Fibroblast of lung (primary cell): ENCODE data around the gene CALML6. TPM values are rescaled to one million over a fixed set of nuclear protein-coding genes. Genes with fewer than 3 reads are reported as not detected.
A peak's percentile ranks its signal among the peaks of the same experiment; 100 is the strongest.

Source experiments
- DNase-seq, 2 donors: peaks; one replicate each; pipeline versions ENCODE4 v3.0.0 to v3.0.0-alpha.2; 2010; ENCODE audit warnings: low read depth in 2 of 2
- H2AFZ ChIP-seq: 2 replicates; pipeline ENCODE4 v1.5.1; 2012; ENCODE audit warnings: low read length, control low read depth, inconsistent platforms
- H3K27ac ChIP-seq: 2 replicates; pipeline ENCODE4 v1.5.1; 2011; ENCODE audit warnings: low read length, control low read depth; ENCODE audit not compliant: insufficient read depth
- H3K27me3 ChIP-seq: 2 replicates; pipeline ENCODE4 v1.5.1; 2011; ENCODE audit warnings: mild to moderate bottlenecking, low read length; ENCODE audit not compliant: control insufficient read depth, insufficient read depth
- H3K36me3 ChIP-seq: 2 replicates; pipeline ENCODE4 v1.5.1; 2011; ENCODE audit warnings: low read length; ENCODE audit not compliant: control insufficient read depth, insufficient read depth
- H3K4me1 ChIP-seq: 2 replicates; pipeline ENCODE4 v1.5.1; 2011; ENCODE audit warnings: low read length; ENCODE audit not compliant: control insufficient read depth, insufficient read depth; ENCODE audit errors: extremely low read depth
- H3K4me2 ChIP-seq: 2 replicates; pipeline ENCODE4 v1.5.1; 2011; ENCODE audit warnings: low read length, control low read depth; ENCODE audit not compliant: insufficient read depth; ENCODE audit errors: extremely low read depth
- H3K4me3 ChIP-seq, 4 experiments: fragments of 200-600 bp in 1 of 4; sonication (generic) in 1 of 4; replicated peaks in 1 of 4; 2 replicates each; pipeline ENCODE4 v1.5.1; 2011 to 2016; ENCODE audit warnings: low read length in 4 of 4, low read depth in 3 of 4, mild to moderate bottlenecking in 3 of 4, control low read depth in 2 of 4, inconsistent platforms in 1 of 4, mixed read lengths in 1 of 4; ENCODE audit not compliant: insufficient read depth in 1 of 4; ENCODE audit errors: control extremely low read depth in 1 of 4
- H3K79me2 ChIP-seq: 2 replicates; pipeline ENCODE4 v1.5.1; 2012; ENCODE audit warnings: mild to moderate bottlenecking, low read length, inconsistent platforms; ENCODE audit not compliant: control insufficient read depth, insufficient read depth
- H3K9ac ChIP-seq: 2 replicates; pipeline ENCODE4 v1.5.1; 2011; ENCODE audit warnings: mild to moderate bottlenecking, low read length, control low read depth; ENCODE audit not compliant: insufficient read depth
- H3K9me3 ChIP-seq: 2 replicates; pipeline ENCODE4 v1.5.1; 2012; ENCODE audit warnings: low read depth, low read length; ENCODE audit not compliant: control insufficient read depth, insufficient read depth
- H4K20me1 ChIP-seq: 2 replicates; pipeline ENCODE4 v1.5.1; 2011; ENCODE audit warnings: low read length; ENCODE audit not compliant: control insufficient read depth, insufficient read depth; ENCODE audit errors: extremely low read depth
- EZH2 ChIP-seq: IDR thresholded peaks from 2 replicates; pipeline ENCODE4 v1.5.1; 2012; ENCODE audit warnings: low read length, control low read depth, mild to moderate bottlenecking; ENCODE audit errors: missing control alignments
- polyA plus RNA-seq, 2 donors: library from polyadenylated mRNA; depleted of rRNA in 1 of 2; stranded (reverse) in 1 of 2; unstranded in 1 of 2; fragments of >200 nt; gene quantifications; 2 replicates each; pipeline ENCODE4 v1.2.1, GENCODE V29; 2011 to 2012; ENCODE audit warnings: missing spikeins in 1 of 2
- total RNA-seq: library from RNA; depleted of rRNA; stranded (reverse); fragments of >200 nt; gene quantifications from 2 replicates; pipeline ENCODE4 v1.2.1, GENCODE V29; 2014
- TF ChIP-seq, protein P1 (sequence below), 2 donors: IDR thresholded peaks in 1 of 2; conservative IDR thresholded peaks in 1 of 2; 1 replicate in 1 of 2; 2 replicates in 1 of 2; pipeline ENCODE4 v1.5.1; 2011 to 2012; ENCODE audit warnings: low read length in 2 of 2, control low read depth in 1 of 2, inconsistent platforms in 1 of 2, low read depth in 1 of 2, mild to moderate bottlenecking in 1 of 2

Gene CALML6
- total and polyA plus RNA-seq, 2 donors (not counting 1 experiment from before 2014, with no cell fraction given), result 0.09 to 0.17 TPM

DNA sequence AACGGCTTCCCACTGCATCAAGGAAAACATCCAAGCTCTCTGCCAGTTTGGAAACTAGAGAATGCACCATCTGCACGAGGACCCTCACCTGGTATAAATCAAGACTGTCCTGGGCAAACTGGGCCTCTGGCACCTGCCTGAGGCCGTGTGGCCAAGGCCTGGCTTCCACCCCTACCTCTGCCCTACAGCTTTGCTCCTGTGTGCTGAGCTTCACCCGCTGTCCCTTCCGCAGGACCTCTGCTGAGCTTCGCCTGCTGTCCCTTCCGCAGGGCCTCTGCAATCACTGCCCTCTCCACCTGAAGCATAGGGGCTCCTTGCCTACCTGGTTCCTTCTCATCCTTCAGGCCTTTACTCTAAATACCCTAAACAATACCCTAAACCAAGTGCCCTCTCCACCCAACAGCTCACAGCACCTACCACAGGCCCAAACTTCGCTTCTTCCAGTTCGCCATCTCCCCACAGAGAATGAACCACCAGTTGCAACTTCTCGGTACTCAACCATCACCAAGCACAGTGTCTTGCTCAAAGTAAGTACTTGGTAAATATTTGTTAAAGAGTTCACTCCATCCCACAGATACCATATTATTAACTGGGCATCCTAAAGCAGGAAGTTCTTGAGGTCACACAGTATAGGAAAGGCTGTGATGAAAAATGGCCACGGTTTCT lies 42.6 kb upstream of the CALML6 start:
- DNase-seq, result no peak
- Histone ChIP-seq H3K79me2 (peaks cover 97% of the 10 kb centered on the region), H3K4me1 (peaks cover 3% of the 10 kb centered on the region), H3K36me3 (peaks cover 10% of the 10 kb centered on the region), H4K20me1 (peaks cover 22% of the 10 kb centered on the region), H2AFZ (no peak overlapping the region), H3K9ac (no peak overlapping the region), H3K27me3 (no peaks in the 10 kb centered on the region), H3K4me2 (no peak overlapping the region), H3K4me3 (no peak overlapping the region), H3K27ac (no peak overlapping the region), H3K9me3 (no peaks in the 10 kb centered on the region)
- no peak for TF ChIP-seq EZH2
- TF ChIP-seq, protein P1, sequence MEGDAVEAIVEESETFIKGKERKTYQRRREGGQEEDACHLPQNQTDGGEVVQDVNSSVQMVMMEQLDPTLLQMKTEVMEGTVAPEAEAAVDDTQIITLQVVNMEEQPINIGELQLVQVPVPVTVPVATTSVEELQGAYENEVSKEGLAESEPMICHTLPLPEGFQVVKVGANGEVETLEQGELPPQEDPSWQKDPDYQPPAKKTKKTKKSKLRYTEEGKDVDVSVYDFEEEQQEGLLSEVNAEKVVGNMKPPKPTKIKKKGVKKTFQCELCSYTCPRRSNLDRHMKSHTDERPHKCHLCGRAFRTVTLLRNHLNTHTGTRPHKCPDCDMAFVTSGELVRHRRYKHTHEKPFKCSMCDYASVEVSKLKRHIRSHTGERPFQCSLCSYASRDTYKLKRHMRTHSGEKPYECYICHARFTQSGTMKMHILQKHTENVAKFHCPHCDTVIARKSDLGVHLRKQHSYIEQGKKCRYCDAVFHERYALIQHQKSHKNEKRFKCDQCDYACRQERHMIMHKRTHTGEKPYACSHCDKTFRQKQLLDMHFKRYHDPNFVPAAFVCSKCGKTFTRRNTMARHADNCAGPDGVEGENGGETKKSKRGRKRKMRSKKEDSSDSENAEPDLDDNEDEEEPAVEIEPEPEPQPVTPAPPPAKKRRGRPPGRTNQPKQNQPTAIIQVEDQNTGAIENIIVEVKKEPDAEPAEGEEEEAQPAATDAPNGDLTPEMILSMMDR (conservative IDR thresholded peaks at IDR 0.05 in 1 of 2, IDR thresholded peaks at IDR 0.05 in 1 of 2; ENCODE audit: low read depth in 1 of 2, low read length in 2 of 2), result no peak

GRCh38 chr1:1873186-1873585 lies 41.9 kb upstream of the CALML6 start:
- Histone ChIP-seq H3K4me2 (peak overlapping the region; percentile 3), H3K36me3 (peaks cover 10% of the 10 kb centered on the region), H4K20me1 (peaks cover 22% of the 10 kb centered on the region)

GRCh38 chr1:1874901-1875300 lies 40.2 kb upstream of the CALML6 start:
- Histone ChIP-seq H3K79me2 (peaks cover 100% of the 10 kb centered on the region), H3K27ac (no peak overlapping the region), H3K4me1 (peaks cover 3% of the 10 kb centered on the region), H3K4me3 (no peak overlapping the region), H4K20me1 (peaks cover 23% of the 10 kb centered on the region), H3K27me3 (no peaks in the 10 kb centered on the region), H3K9ac (no peak overlapping the region), H3K36me3 (peaks cover 10% of the 10 kb centered on the region), H2AFZ (no peak overlapping the region), H3K4me2 (no peak overlapping the region), H3K9me3 (no peaks in the 10 kb centered on the region)
- DNase-seq, result no peak
- TF ChIP-seq, protein P1 (conservative IDR thresholded peaks at IDR 0.05 in 1 of 2, IDR thresholded peaks at IDR 0.05 in 1 of 2; ENCODE audit: low read depth in 1 of 2, low read length in 2 of 2), result no peak
- no peak for TF ChIP-seq EZH2

More at GRCh38 chr1:1873186-1873585, 41.9 kb upstream of the CALML6 start:
- TF ChIP-seq, protein P1 (conservative IDR thresholded peaks at IDR 0.05 in 1 of 2, IDR thresholded peaks at IDR 0.05 in 1 of 2; ENCODE audit: low read depth in 1 of 2, low read length in 2 of 2), result no peak
- no peaks in the 10 kb centered on the region for H3K27me3 ChIP-seq
- no peak for DNase-seq
- no peak overlapping the region for H3K4me3 ChIP-seq
- peaks cover 97% of the 10 kb centered on the region for H3K79me2 ChIP-seq
- H3K27ac ChIP-seq, result no peak overlapping the region
- no peak overlapping the region for H2AFZ ChIP-seq
- peaks cover 3% of the 10 kb centered on the region for H3K4me1 ChIP-seq
- no peaks in the 10 kb centered on the region for H3K9me3 ChIP-seq
- H3K9ac ChIP-seq, result no peak overlapping the region
